Vagina (tissue), 2 donors: ENCODE measurements around the gene AMMECR1. TPM values are rescaled to one million over a fixed set of nuclear protein-coding genes. Genes with fewer than 3 reads are reported as not detected.

Experiments used
- DNase-seq, 2 donors: peaks; one replicate each; pipeline ENCODE4 v3.0.0-alpha.2; 2017; ENCODE audit errors: extremely low spot score in 2 of 2
- H3K27ac ChIP-seq: fragments of 200-600 bp; sonication (generic); one replicate; pipeline ENCODE4 v1.5.1; 2019
- H3K27me3 ChIP-seq: fragments of 200-600 bp; sonication (generic); one replicate; pipeline ENCODE4 v1.5.1; 2019
- H3K36me3 ChIP-seq, 2 donors: fragments of 200-600 bp; sonication (generic); one replicate each; pipeline ENCODE4 v1.5.1; 2017 to 2019
- H3K4me1 ChIP-seq: fragments of 200-600 bp; sonication (generic); one replicate; pipeline ENCODE4 v1.5.1; 2019
- H3K4me3 ChIP-seq, 2 donors: fragments of 200-600 bp; sonication (generic); 1 replicate in 1 of 2; 2 replicates in 1 of 2; pipeline ENCODE4 v1.5.1; 2016 to 2019
- H3K9me3 ChIP-seq: fragments of 200-600 bp; sonication (generic); one replicate; pipeline ENCODE4 v1.5.1; 2019
- POLR2A ChIP-seq, 2 donors: fragments of 450-650 bp; IDR thresholded peaks; one replicate each; pipeline ENCODE4 v1.6.1; 2017; ENCODE audit warnings: antibody characterized with exemption in 2 of 2, mild to moderate bottlenecking in 2 of 2, moderate library complexity in 2 of 2
- POLR2AphosphoS5 ChIP-seq, 2 donors: sonication (generic); formaldehyde crosslinking; IDR thresholded peaks; one replicate each; pipeline ENCODE4 v1.9.0; 2017; ENCODE audit warnings: antibody characterized with exemption in 2 of 2, mild to moderate bottlenecking in 2 of 2, low read depth in 1 of 2; ENCODE audit not compliant: insufficient read depth in 1 of 2
- intact Hi-C: fragments of 100-400 bp; cut with DNase I; formaldehyde crosslinking; loops from one replicate; pipeline ENCODE4 v1.15.1; 2023
- total RNA-seq: library from RNA; depleted of rRNA; stranded (reverse); fragments of >200 nt; gene quantifications from one replicate; pipeline ENCODE4 v1.2.3, GENCODE V29; 2016
- TF ChIP-seq, protein P1 (sequence below), 3 experiments: fragments of 450-650 bp in 2 of 3; fragments of 200-600 bp in 1 of 3; sonication (generic) in 1 of 3; IDR thresholded peaks; one replicate each; pipeline ENCODE4 v1.5.1; 2017 to 2019; ENCODE audit warnings: antibody characterized with exemption in 3 of 3, mild to moderate bottlenecking in 2 of 3, moderate library complexity in 2 of 3

Gene AMMECR1
- total RNA-seq, 1 donor from 2014 or later: 8.1 TPM

GRCh38 chrX:110252711-110253110 lies 65.2 kb downstream of the AMMECR1 start:
- intact Hi-C loops: no loop called here
- H3K27ac ChIP-seq: no peak overlapping the region
- TF ChIP-seq POLR2A (IDR thresholded peaks at IDR 0.05) (no peak), POLR2AphosphoS5 (IDR thresholded peaks at IDR 0.05; ENCODE audit: insufficient read depth in 1 of 2, low read depth in 1 of 2) (no peak)
- TF ChIP-seq, protein P1, sequence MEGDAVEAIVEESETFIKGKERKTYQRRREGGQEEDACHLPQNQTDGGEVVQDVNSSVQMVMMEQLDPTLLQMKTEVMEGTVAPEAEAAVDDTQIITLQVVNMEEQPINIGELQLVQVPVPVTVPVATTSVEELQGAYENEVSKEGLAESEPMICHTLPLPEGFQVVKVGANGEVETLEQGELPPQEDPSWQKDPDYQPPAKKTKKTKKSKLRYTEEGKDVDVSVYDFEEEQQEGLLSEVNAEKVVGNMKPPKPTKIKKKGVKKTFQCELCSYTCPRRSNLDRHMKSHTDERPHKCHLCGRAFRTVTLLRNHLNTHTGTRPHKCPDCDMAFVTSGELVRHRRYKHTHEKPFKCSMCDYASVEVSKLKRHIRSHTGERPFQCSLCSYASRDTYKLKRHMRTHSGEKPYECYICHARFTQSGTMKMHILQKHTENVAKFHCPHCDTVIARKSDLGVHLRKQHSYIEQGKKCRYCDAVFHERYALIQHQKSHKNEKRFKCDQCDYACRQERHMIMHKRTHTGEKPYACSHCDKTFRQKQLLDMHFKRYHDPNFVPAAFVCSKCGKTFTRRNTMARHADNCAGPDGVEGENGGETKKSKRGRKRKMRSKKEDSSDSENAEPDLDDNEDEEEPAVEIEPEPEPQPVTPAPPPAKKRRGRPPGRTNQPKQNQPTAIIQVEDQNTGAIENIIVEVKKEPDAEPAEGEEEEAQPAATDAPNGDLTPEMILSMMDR (IDR thresholded peaks at IDR 0.05): no peak
- no peaks in the 10 kb centered on the region for H3K9me3 ChIP-seq
- no peaks in the 10 kb centered on the region for H3K4me1 ChIP-seq
- no peak for DNase-seq
- no peak overlapping the region for H3K4me3 ChIP-seq
- no peaks in the 10 kb centered on the region for H3K27me3 ChIP-seq
- no peaks in the 10 kb centered on the region for H3K36me3 ChIP-seq

DNA sequence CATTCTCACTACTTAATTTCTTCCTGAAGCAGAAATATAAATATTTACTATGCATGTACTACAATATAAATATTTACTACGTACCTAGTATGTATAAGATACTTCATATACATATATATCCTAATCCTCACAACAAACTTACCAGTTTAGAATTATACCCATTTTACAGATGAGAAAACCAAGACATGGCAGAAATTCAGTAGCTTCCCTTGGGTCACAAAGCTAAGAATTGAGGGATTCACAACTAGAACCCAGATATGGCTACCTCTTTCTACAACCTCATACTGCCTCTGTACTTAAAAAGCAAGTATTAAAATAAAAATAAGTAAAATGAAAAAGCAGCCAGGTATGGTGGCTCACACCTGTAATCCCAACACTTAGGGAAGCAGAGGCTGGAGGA lies 65.9 kb downstream of the AMMECR1 start:
- H3K27me3 ChIP-seq: no peaks in the 10 kb centered on the region
- TF ChIP-seq, protein P1 (IDR thresholded peaks at IDR 0.05): no peak
- no peak for TF ChIP-seq POLR2AphosphoS5 (IDR thresholded peaks at IDR 0.05; ENCODE audit: insufficient read depth in 1 of 2, low read depth in 1 of 2)
- TF ChIP-seq POLR2A (IDR thresholded peaks at IDR 0.05): no peak
- no peaks in the 10 kb centered on the region for H3K4me1 ChIP-seq
- DNase-seq: no peak
- no peaks in the 10 kb centered on the region for H3K9me3 ChIP-seq
- H3K4me3 ChIP-seq: no peak overlapping the region
- no peaks in the 10 kb centered on the region for H3K36me3 ChIP-seq
- intact Hi-C loops: no loop called here
- H3K27ac ChIP-seq: no peak overlapping the region

DNA sequence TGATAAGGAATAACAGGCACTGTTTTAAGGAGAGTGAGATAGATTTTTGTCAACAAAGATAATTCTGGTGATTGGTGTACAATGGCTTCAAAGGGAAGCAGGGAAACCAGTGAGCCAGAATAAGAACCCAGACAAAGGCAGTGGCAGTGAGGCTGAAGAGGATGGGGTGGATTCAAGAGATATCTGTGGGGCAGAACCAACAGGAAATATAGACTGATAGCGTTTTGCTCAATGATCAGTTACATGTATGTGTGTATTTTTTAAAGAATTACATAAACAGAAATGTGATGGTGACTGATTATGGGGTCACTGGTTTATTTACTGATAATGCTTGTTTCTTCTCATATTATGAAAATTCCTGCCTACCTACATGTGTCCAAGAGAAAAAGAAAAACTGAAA lies 66.4 kb downstream of the AMMECR1 start:
- no peaks in the 10 kb centered on the region for H3K36me3 ChIP-seq
- no peak overlapping the region for H3K4me3 ChIP-seq
- no peak for DNase-seq
- TF ChIP-seq POLR2AphosphoS5 (IDR thresholded peaks at IDR 0.05; ENCODE audit: insufficient read depth in 1 of 2, low read depth in 1 of 2): no peak
- TF ChIP-seq POLR2A (IDR thresholded peaks at IDR 0.05): no peak
- TF ChIP-seq, protein P1 (IDR thresholded peaks at IDR 0.05): no peak
- H3K4me1 ChIP-seq: no peaks in the 10 kb centered on the region
- intact Hi-C loops: no loop called here
- no peaks in the 10 kb centered on the region for H3K9me3 ChIP-seq
- no peak overlapping the region for H3K27ac ChIP-seq
- no peaks in the 10 kb centered on the region for H3K27me3 ChIP-seq

GRCh38 chrX:110250847-110251246 lies 67.0 kb downstream of the AMMECR1 start:
- no peaks in the 10 kb centered on the region for H3K27me3 ChIP-seq
- H3K9me3 ChIP-seq: no peaks in the 10 kb centered on the region
- H3K36me3 ChIP-seq: no peaks in the 10 kb centered on the region
- TF ChIP-seq POLR2AphosphoS5 (IDR thresholded peaks at IDR 0.05; ENCODE audit: insufficient read depth in 1 of 2, low read depth in 1 of 2): no peak
- no peak for DNase-seq
- no peak overlapping the region for H3K27ac ChIP-seq
- intact Hi-C loops: no loop called here
- no peak overlapping the region for H3K4me3 ChIP-seq
- no peaks in the 10 kb centered on the region for H3K4me1 ChIP-seq

GRCh38 chrX:110248578-110248977 lies 69.3 kb downstream of the AMMECR1 start:
- Histone ChIP-seq H3K27me3 (no peaks in the 10 kb centered on the region), H3K9me3 (no peaks in the 10 kb centered on the region), H3K4me1 (no peaks in the 10 kb centered on the region), H3K4me3 (no peak overlapping the region), H3K27ac (no peak overlapping the region), H3K36me3 (no peaks in the 10 kb centered on the region)
- intact Hi-C loops: no loop called here
- no peak for DNase-seq
- TF ChIP-seq POLR2AphosphoS5 (IDR thresholded peaks at IDR 0.05; ENCODE audit: insufficient read depth in 1 of 2, low read depth in 1 of 2) (no peak), POLR2A (IDR thresholded peaks at IDR 0.05) (no peak)
- TF ChIP-seq, protein P1 (IDR thresholded peaks at IDR 0.05): no peak

- Histone ChIP-seq H3K9me3 (no peaks in the 10 kb centered on the region), H3K27ac (no peak overlapping the region)
These were observed 72.9 kb downstream of the AMMECR1 start for GRCh38 chrX:110245011-110245410.

More at GRCh38 chrX:110245011-110245410, 72.9 kb downstream of the AMMECR1 start:
- intact Hi-C loops: no loop called here
- Histone ChIP-seq H3K4me3 (no peak overlapping the region), H3K27me3 (no peaks in the 10 kb centered on the region), H3K4me1 (no peaks in the 10 kb centered on the region), H3K36me3 (no peaks in the 10 kb centered on the region)
- TF ChIP-seq POLR2AphosphoS5 (IDR thresholded peaks at IDR 0.05; ENCODE audit: insufficient read depth in 1 of 2, low read depth in 1 of 2) (no peak), POLR2A (IDR thresholded peaks at IDR 0.05) (no peak)
- TF ChIP-seq, protein P1 (IDR thresholded peaks at IDR 0.05): no peak
- no peak for DNase-seq
